Progenitor cell of endocrine pancreas (in vitro differentiated cells): ENCODE results near the gene CPN2. TPM values are rescaled to one million over a fixed set of nuclear protein-coding genes. Genes with fewer than 3 reads are reported as not detected.

Experiments
- DNase-seq: peaks from one replicate; pipeline ENCODE4 v3.0.0; 2021; ENCODE audit warnings: low spot score; ENCODE audit not compliant: unreplicated experiment
- H3K27ac Mint-ChIP-seq: 2 replicates; pipeline ENCODE4 v1.8.0; 2021; ENCODE audit warnings: mild to moderate bottlenecking, moderate library complexity, mixed read lengths
- H3K27me3 Mint-ChIP-seq: 2 replicates; pipeline ENCODE4 v1.8.0; 2021; ENCODE audit warnings: mixed read lengths
- H3K36me3 Mint-ChIP-seq: 2 replicates; pipeline ENCODE4 v1.8.0; 2022; ENCODE audit warnings: mixed read lengths; ENCODE audit not compliant: insufficient read depth
- H3K4me1 Mint-ChIP-seq: 2 replicates; pipeline ENCODE4 v1.8.0; 2021; ENCODE audit warnings: low read depth, mixed read lengths
- H3K4me3 Mint-ChIP-seq: 2 replicates; pipeline ENCODE4 v1.8.0; 2021; ENCODE audit warnings: low read depth, mild to moderate bottlenecking, moderate library complexity, mixed read lengths
- H3K9me3 Mint-ChIP-seq: 2 replicates; pipeline ENCODE4 v1.8.0; 2021; ENCODE audit warnings: low read depth, mixed read lengths
- CTCF ChIP-seq: fragments of 200-600 bp; sonication (generic); IDR thresholded peaks from one replicate; pipeline ENCODE4 v1.5.0; 2021; ENCODE audit warnings: antibody characterized with exemption, mild to moderate bottlenecking; ENCODE audit not compliant: unreplicated experiment
- total RNA-seq: library from RNA; stranded (reverse); gene quantifications from 2 replicates; pipeline ENCODE4 v1.2.1, GENCODE V29; 2021

CPN2 gene
- total RNA-seq, 1 donor from 2014 or later = not detected

GRCh38 chr3:194306109-194306686 lies 44.9 kb downstream of the CPN2 start:
- TF ChIP-seq CTCF = no peak
- H3K27me3 Mint-ChIP-seq = peaks cover 4% of the 10 kb centered on the region
- H3K4me3 Mint-ChIP-seq = no peak overlapping the region
- no peak for DNase-seq
- no peaks in the 10 kb centered on the region for H3K36me3 Mint-ChIP-seq
- peaks cover 12% of the 10 kb centered on the region for H3K4me1 Mint-ChIP-seq
- H3K27ac Mint-ChIP-seq = no peak overlapping the region
- H3K9me3 Mint-ChIP-seq = no peaks in the 10 kb centered on the region

GRCh38 chr3:194305356-194306108 lies 45.6 kb downstream of the CPN2 start:
- Mint-ChIP-seq H3K4me3 (no peak overlapping the region), H3K9me3 (no peaks in the 10 kb centered on the region), H3K27me3 (peaks cover 4% of the 10 kb centered on the region), H3K36me3 (no peaks in the 10 kb centered on the region), H3K4me1 (peaks cover 12% of the 10 kb centered on the region), H3K27ac (no peak overlapping the region)
- no peak for TF ChIP-seq CTCF
- DNase-seq = no peak

- Mint-ChIP-seq H3K4me3 (no peak overlapping the region), H3K36me3 (no peaks in the 10 kb centered on the region), H3K27me3 (peaks cover 4% of the 10 kb centered on the region), H3K27ac (no peak overlapping the region), H3K9me3 (no peaks in the 10 kb centered on the region), H3K4me1 (peaks cover 12% of the 10 kb centered on the region)
- no peak for TF ChIP-seq CTCF
- DNase-seq = no peak
Measured at GRCh38 chr3:194304186-194304917, 46.8 kb downstream of the CPN2 start.

- no peaks in the 10 kb centered on the region for H3K36me3 Mint-ChIP-seq
- H3K9me3 Mint-ChIP-seq = no peaks in the 10 kb centered on the region
- H3K4me3 Mint-ChIP-seq = no peak overlapping the region
- DNase-seq = no peak
- H3K4me1 Mint-ChIP-seq = peaks cover 10% of the 10 kb centered on the region
- no peak overlapping the region for H3K27ac Mint-ChIP-seq
- TF ChIP-seq CTCF = no peak
- H3K27me3 Mint-ChIP-seq = peaks cover 4% of the 10 kb centered on the region
Measured at GRCh38 chr3:194303749-194304148, 47.4 kb downstream of the CPN2 start.

- Mint-ChIP-seq H3K9me3 (no peaks in the 10 kb centered on the region), H3K4me1 (peaks cover 6% of the 10 kb centered on the region), H3K4me3 (no peak overlapping the region), H3K27ac (no peak overlapping the region), H3K36me3 (no peaks in the 10 kb centered on the region), H3K27me3 (peaks cover 4% of the 10 kb centered on the region)
- no peak for TF ChIP-seq CTCF
- DNase-seq = no peak
Measured at GRCh38 chr3:194301730-194302129, 49.4 kb downstream of the CPN2 start.
